Measurements from ENCODE around the gene MRE11. TPM values are rescaled to one million over a fixed set of nuclear protein-coding genes. Genes with fewer than 3 reads are reported as not detected.
"Not testable (repeated sequence)": the region's sequence is repeated elsewhere in the genome, so short reads cannot be mapped to it uniquely, and the experiment has no call there.

MRE11 gene
- total RNA-seq, 1 experiment from 2014 or later = 13.4 TPM

GRCh38 chr11:94519478-94520084 is 25.9 kb upstream of the MRE11 start:
- peak in 1 of 2 experiments; percentile 10 for DNase-seq (ENCODE audit: low read depth in 1 of 2, low spot score in 2 of 2)

DNA sequence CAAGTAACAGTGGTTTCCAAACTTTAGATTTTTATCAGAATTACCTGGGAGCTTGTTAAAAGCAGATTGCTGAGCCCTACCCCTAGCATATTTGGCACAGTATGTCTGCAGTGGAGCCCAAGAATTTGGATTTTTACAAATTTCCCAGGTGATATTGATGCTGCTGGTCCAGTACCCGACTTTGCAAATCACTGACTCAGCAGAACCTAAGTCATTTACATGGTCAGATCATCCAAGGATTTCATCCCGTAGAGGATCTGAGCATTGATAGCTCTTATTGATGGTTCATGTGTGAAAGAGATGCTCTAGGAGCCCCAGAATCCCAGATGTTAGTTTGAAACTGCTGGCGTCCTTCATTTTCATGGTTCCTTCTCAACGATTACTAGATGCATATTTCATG is 24.7 kb upstream of the MRE11 start:
- no peak overlapping the region for H3K4me3 ChIP-seq

More at GRCh38 chr11:94519478-94520084, 25.9 kb upstream of the MRE11 start:
- H3K27me3 ChIP-seq (replicated peaks) = no peaks in the 10 kb centered on the region
- no peaks in the 10 kb centered on the region for H3K4me1 ChIP-seq (replicated peaks)
- no peak overlapping the region for H3K4me3 ChIP-seq
- H3K9me3 ChIP-seq (replicated peaks) = no peaks in the 10 kb centered on the region
- no peaks in the 10 kb centered on the region for H3K36me3 ChIP-seq
- H3K27ac ChIP-seq = no peak overlapping the region

DNA sequence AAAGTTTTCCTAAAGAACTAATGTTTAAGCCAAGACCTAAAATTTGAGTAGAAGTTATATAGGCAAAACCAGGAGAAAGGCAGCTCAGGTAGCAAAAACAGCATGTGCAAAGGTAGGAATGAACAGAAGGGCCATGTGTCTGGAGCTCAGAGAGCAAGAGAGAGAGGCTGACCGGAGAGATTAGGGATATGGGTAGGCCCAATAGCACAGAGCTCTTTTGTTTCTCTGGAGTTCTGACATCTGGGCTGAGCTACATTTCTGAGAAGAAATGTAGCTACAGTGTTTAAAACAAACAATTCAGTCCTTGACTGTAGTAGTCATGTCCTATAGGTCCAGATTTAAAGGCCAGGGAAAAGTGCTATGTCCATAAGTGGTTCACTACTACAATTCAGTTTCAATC is 23.1 kb upstream of the MRE11 start:
- Histone ChIP-seq H3K36me3 (no peaks in the 10 kb centered on the region), H3K9me3 (replicated peaks) (no peaks in the 10 kb centered on the region), H3K4me1 (replicated peaks) (no peaks in the 10 kb centered on the region), H3K4me3 (no peak overlapping the region), H3K27me3 (replicated peaks) (no peaks in the 10 kb centered on the region), H3K27ac (no peak overlapping the region)
- no peak for DNase-seq (ENCODE audit: low read depth in 1 of 2, low spot score in 2 of 2)

More for the DNA sequence above, 24.7 kb upstream of the MRE11 start:
- Histone ChIP-seq H3K9me3 (replicated peaks) (no peaks in the 10 kb centered on the region), H3K36me3 (no peaks in the 10 kb centered on the region), H3K27me3 (replicated peaks) (no peaks in the 10 kb centered on the region), H3K4me1 (replicated peaks) (no peaks in the 10 kb centered on the region), H3K27ac (no peak overlapping the region)
- no peak for DNase-seq (ENCODE audit: low read depth in 1 of 2, low spot score in 2 of 2)

DNA sequence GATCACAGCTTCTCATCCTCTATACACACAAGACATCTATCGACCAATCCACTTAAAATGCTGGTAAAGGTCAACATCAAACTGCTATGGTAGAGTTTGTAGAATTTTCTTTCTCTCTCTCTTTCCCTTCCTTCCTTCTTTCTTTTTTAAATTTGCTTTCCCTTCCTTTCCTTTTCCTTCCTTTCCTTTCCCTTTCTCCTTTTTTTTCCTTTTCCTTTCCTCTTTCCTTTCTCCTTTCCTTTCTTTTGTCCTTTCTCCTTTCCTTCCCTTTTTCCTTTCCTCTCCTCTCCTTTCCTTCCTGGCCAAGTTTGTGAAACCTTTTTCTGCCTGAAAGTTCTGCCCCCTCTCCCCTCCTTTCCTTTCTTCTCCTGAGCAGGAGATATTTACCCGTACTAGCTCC is 21.8 kb upstream of the MRE11 start:
- DNase-seq (ENCODE audit: low read depth in 1 of 2, low spot score in 2 of 2) = no peak
- H3K27me3 ChIP-seq (replicated peaks) = no peaks in the 10 kb centered on the region
- H3K4me3 ChIP-seq = no peak overlapping the region
- H3K27ac ChIP-seq = no peak overlapping the region
- H3K36me3 ChIP-seq = no peaks in the 10 kb centered on the region
- H3K9me3 ChIP-seq (replicated peaks) = no peaks in the 10 kb centered on the region
- no peaks in the 10 kb centered on the region for H3K4me1 ChIP-seq (replicated peaks)

- no peak overlapping the region for H3K27ac ChIP-seq
- DNase-seq (ENCODE audit: low read depth in 1 of 2, low spot score in 2 of 2) = no peak
- H3K9me3 ChIP-seq (replicated peaks) = no peaks in the 10 kb centered on the region
- no peak overlapping the region for H3K4me3 ChIP-seq
- H3K36me3 ChIP-seq = no peaks in the 10 kb centered on the region
- no peaks in the 10 kb centered on the region for H3K4me1 ChIP-seq (replicated peaks)
- H3K27me3 ChIP-seq (replicated peaks) = no peaks in the 10 kb centered on the region
These were observed 19.4 kb upstream of the MRE11 start for GRCh38 chr11:94513091-94513490.

- Histone ChIP-seq H3K36me3 (no peaks in the 10 kb centered on the region), H3K27ac (no peak within 1 kb of the TSS), H3K4me3 (peak within 1 kb of the TSS; percentile 24), H3K9me3 (replicated peaks) (no peaks in the 10 kb centered on the region), H3K27me3 (replicated peaks) (no peaks in the 10 kb centered on the region), H3K4me1 (replicated peaks) (no peaks in the 10 kb centered on the region)
- DNase-seq (ENCODE audit: low read depth in 1 of 2, low spot score in 2 of 2) = peak; percentile 16 to 35
These were observed 18.5 kb upstream of the MRE11 start, which contains the start of gene C11orf97 for GRCh38 chr11:94511932-94512781. Gene C11orf97, plus strand, starts transcription at chr11:94512461. Its CDS starts 68 bp downstream, at chr11:94512529.

DNA sequence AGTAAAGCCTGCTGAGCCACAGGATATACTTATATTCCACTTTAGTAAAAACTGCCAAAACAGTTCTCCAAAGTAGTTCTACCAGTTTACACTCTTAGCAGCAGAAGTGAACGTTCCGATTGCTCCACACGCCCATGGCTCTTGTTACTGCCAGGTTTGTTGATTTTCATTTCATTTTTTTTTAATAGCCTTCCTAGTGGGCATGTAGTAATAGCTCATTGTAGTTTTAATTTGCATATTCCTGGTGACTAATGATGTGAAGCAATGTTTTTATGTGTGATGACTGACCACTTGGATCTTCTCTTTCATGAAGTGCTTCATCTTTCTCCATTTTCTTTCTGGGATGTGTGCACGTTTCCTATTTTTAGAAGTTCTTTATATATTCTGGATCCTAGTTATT is 13.8 kb upstream of the MRE11 start:
- no peak for DNase-seq (ENCODE audit: low read depth in 1 of 2, low spot score in 2 of 2)
- Histone ChIP-seq H3K4me1 (replicated peaks) (no peaks in the 10 kb centered on the region), H3K9me3 (replicated peaks) (no peaks in the 10 kb centered on the region), H3K27ac (no peak overlapping the region), H3K36me3 (no peaks in the 10 kb centered on the region), H3K4me3 (no peak overlapping the region), H3K27me3 (replicated peaks) (no peaks in the 10 kb centered on the region)

GRCh38 chr11:94506513-94506912 is 12.9 kb upstream of the MRE11 start:
- not testable (repeated sequence) for H3K4me3 ChIP-seq; H3K9me3 ChIP-seq (replicated peaks); H3K27me3 ChIP-seq (replicated peaks); H3K4me1 ChIP-seq (replicated peaks); H3K36me3 ChIP-seq; H3K27ac ChIP-seq; DNase-seq (ENCODE audit: low read depth in 1 of 2, low spot score in 2 of 2)

GRCh38 chr11:94504689-94505293 is 11.1 kb upstream of the MRE11 start:
- no peak overlapping the region for H3K27ac ChIP-seq
- no peaks in the 10 kb centered on the region for H3K36me3 ChIP-seq
- DNase-seq (ENCODE audit: low read depth in 1 of 2, low spot score in 2 of 2) = peak in 1 of 2 experiments; percentile 15
- H3K4me3 ChIP-seq = no peak overlapping the region
- H3K9me3 ChIP-seq (replicated peaks) = no peaks in the 10 kb centered on the region
- H3K27me3 ChIP-seq (replicated peaks) = no peaks in the 10 kb centered on the region
- no peaks in the 10 kb centered on the region for H3K4me1 ChIP-seq (replicated peaks)

- DNase-seq (ENCODE audit: low read depth in 1 of 2, low spot score in 2 of 2) = no peak
- H3K4me1 ChIP-seq (replicated peaks) = no peaks in the 10 kb centered on the region
These were observed 7.9 kb upstream of the MRE11 start for GRCh38 chr11:94501522-94501921.

GRCh38 chr11:94500181-94500580 is 6.5 kb upstream of the MRE11 start:
- no peak for DNase-seq (ENCODE audit: low read depth in 1 of 2, low spot score in 2 of 2)
- H3K4me3 ChIP-seq = no peak overlapping the region
- H3K9me3 ChIP-seq (replicated peaks) = no peaks in the 10 kb centered on the region
- H3K27ac ChIP-seq = no peak overlapping the region
- H3K27me3 ChIP-seq (replicated peaks) = no peaks in the 10 kb centered on the region
- H3K36me3 ChIP-seq = no peaks in the 10 kb centered on the region; the same call in 1 of the 2 replicates
- no peaks in the 10 kb centered on the region for H3K4me1 ChIP-seq (replicated peaks)

More at GRCh38 chr11:94501522-94501921, 7.9 kb upstream of the MRE11 start:
- H3K4me3 ChIP-seq = no peak overlapping the region
- H3K9me3 ChIP-seq (replicated peaks) = no peaks in the 10 kb centered on the region
- H3K27me3 ChIP-seq (replicated peaks) = no peaks in the 10 kb centered on the region
- no peaks in the 10 kb centered on the region; the same call in 1 of the 2 replicates for H3K36me3 ChIP-seq
- H3K27ac ChIP-seq = no peak overlapping the region

- Histone ChIP-seq H3K27ac (peak overlapping the region; percentile 87; the same call in 1 of the 2 replicates), H3K4me3 (peak overlapping the region; percentile 72), H3K27me3 (replicated peaks) (no peaks in the 10 kb centered on the region), H3K36me3 (peaks cover 3% of the 10 kb centered on the region; the same call in 1 of the 2 replicates), H3K9me3 (replicated peaks) (no peaks in the 10 kb centered on the region), H3K4me1 (replicated peaks) (peaks cover 4% of the 10 kb centered on the region; the same call in 1 of the 2 replicates)
- no peak for DNase-seq (ENCODE audit: low read depth in 1 of 2, low spot score in 2 of 2)
These were observed 559 bp upstream of the MRE11 start for GRCh38 chr11:94494126-94494680.

GRCh38 chr11:94486068-94486467 is 7.6 kb downstream of the MRE11 start:
- no peak for DNase-seq (ENCODE audit: low read depth in 1 of 2, low spot score in 2 of 2)
- 0 out of 2 replicates have a peak, but pooled peaks cover 7% of the 10 kb centered on the region for H3K36me3 ChIP-seq
- H3K4me1 ChIP-seq (replicated peaks) = no peaks in the 10 kb centered on the region
- H3K4me3 ChIP-seq = no peak overlapping the region
- H3K27ac ChIP-seq = no peak overlapping the region
- no peaks in the 10 kb centered on the region for H3K27me3 ChIP-seq (replicated peaks)
- H3K9me3 ChIP-seq (replicated peaks) = no peaks in the 10 kb centered on the region
